OCI-M1 (cell line): Measurements from ENCODE around the gene INPP4B.

Source experiments
- DNase-seq: peaks from one replicate; lab custom pipeline; 2025; lab: John Stamatoyannopoulos, UW

The INPP4B gene

DNA sequence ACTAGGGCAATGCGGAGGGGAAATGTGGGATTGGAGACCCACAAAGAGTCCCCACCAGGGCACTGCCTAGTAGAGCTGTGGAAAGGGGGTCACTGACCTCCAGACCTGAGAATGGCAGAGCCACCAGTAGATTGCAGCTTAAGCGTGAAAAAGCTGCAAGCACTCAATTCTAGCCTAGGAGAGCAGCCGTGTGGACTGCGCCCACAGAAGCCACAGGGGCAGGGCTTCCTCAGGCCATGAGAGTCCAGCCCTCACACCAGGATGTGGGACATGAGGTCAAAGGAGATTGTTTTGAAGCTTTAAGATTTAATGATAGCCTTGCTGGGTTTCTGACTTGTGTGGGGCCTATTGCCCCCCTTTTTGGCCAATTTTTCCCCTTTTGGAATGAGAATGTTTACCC lies 379.0 kb downstream of the INPP4B start:
- no peak for DNase-seq

GRCh38 chr4:142465526-142465925 lies 380.6 kb downstream of the INPP4B start:
- no peak for DNase-seq

- no peak for DNase-seq
These were observed 382.9 kb downstream of the INPP4B start for GRCh38 chr4:142463206-142463605.

GRCh38 chr4:142452161-142452855 lies 393.8 kb downstream of the INPP4B start:
- no peak for DNase-seq

- DNase-seq, result no peak
These were observed 396.2 kb downstream of the INPP4B start for GRCh38 chr4:142449771-142450373.

DNA sequence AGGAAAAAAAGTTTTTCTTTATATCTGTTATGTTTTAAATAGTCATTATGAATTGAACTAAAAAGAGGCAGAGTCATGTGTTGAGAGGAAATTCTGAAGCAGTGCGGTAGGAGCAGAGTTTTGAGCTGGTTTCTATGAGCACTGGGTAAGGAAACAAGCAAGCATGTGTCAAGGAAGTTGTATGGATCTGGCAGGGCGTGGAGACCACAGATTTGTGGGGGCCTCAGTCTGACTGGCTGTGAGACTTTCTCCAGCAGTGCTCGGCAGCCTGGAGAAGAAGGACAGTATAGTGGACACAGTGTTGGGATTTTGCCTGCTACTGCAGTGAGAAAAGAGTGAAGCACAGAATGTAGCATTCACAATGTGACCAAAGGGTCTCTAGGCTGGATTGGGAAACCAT lies 399.1 kb downstream of the INPP4B start:
- DNase-seq, result no peak

GRCh38 chr4:142443469-142443868 lies 402.6 kb downstream of the INPP4B start:
- DNase-seq, result no peak

DNA sequence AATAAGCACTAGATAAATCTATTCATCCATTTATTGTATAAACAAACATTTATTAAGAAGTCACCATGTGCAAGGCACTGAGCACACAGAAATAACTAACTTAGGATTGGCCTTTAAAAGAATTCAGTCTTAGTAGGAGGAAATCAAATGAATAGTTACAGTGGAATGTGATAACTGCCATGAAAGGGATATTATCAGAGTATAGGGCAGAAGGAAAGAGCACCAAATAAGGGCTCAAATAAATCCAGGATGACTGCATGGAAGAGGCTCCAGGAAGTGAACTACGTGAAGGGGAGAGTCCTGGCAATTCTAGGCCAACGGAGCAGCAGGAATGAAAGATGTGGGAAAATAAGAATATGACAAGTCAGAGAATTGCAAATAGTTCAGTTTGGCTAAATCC lies 406.0 kb downstream of the INPP4B start:
- no peak for DNase-seq

GRCh38 chr4:142435599-142436235 lies 410.4 kb downstream of the INPP4B start:
- no peak for DNase-seq

DNA sequence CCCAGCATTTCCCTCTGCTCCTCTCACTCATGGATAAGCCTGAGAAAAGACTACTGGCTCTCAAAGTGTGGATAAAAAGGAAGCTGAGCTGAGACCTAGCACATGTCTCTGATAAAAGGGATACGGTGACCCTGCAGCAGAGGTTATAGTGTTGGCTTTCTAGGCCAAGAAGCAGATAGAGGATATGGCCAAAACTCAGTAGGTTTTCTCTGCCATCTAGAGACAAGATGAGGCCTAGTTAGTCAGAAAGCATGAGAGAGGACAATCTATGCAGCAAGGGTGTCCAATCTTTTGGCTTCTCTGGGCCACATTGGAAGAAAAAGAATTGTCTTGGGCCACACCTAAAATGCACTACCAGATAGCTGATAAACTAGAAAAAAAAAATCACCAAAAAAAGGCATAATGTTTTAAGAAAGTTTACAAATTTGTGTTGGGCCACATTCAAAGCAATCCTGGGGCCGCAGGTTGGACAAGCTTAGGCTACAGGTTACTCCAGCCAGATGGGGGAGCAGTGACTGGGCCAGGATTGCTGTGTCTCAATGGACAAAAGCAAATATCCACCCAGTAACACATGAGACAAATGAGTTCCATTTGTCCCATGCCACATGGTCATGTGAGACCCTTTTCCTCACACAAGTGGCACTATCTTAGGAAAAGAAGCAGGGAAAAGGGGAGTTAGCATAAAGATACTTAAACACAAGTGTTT lies 411.4 kb downstream of the INPP4B start:
- peak; percentile 48 for DNase-seq

DNA sequence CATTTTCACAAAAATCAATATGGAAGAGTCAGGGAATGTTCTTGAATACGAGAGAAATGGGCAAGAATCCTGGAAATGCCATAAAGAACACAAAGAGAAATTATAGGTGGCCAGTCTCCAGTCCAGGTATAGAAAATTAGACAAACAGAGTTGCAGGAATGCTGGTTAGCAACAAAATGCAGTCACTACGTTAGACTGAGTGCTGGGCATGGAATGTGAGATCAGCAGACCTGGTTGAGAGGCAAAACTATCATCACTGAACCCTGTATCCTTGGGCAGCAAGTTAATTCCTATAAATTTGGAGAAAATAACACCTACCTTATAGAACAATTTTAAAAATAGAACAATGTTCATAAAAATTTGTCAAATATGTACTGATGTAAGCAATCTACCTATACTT lies 417.4 kb downstream of the INPP4B start:
- DNase-seq, result no peak

GRCh38 chr4:142427456-142427855 lies 418.6 kb downstream of the INPP4B start:
- no peak for DNase-seq

- no peak for DNase-seq
These were observed 422.2 kb downstream of the INPP4B start for GRCh38 chr4:142423861-142424260.

DNA sequence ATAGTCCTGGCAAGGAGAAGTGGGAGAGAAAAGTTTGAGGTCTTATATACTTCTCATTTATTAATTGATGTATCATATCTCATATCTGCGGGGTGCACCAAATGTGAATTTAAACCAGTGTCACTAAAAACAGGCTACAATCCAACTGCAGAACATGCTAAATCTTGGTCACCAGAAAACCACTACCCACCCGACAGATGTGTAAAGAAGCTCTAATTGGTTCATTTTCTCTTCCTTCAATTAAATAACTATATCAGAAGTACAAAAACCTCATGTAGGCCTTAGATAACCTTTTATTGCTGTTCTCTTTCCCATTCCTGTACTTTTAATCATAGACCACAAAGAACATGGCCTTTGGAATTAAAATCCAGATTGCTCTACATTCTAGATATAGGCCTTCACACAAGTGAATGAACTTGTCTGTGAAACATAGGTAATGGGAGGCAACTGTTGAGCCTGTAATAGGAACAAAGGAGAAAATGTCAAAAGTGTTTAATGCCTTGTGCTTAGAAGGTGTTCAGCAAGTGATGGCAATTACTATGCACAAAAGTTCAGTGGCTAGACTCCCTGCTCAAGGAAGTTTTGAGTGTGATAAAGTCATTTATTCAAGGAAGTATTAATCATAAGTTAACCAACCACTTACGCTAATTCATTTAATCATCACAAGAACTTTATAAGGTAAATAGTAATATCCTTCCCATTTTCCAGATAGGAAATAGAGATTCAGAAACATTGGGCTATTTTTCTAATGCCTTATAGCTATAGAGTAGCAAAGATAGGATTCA lies 425.6 kb downstream of the INPP4B start:
- peak; percentile 27 for DNase-seq

DNA sequence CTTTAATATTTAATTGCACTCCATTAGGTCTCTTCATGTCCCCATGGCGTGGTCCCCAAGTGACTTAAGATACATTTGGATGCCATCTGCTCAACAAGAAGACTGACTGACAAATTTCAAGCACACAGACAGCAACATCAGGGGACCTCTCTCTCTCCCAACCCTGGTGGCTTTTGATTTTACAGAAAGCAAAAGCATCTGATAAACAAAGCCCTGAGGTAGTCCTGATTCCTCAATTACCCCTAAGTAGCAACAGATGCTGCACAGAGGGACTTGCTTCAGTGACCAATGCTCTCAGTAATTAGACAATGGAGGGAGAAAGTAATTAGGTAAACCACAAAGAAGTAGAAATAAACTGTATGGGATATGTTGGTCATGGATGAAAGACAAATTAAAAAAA lies 426.4 kb downstream of the INPP4B start:
- DNase-seq, result no peak

- DNase-seq, result no peak
These were observed 427.4 kb downstream of the INPP4B start for GRCh38 chr4:142418697-142419096.

- DNase-seq, result peak; percentile 61
These were observed 429.3 kb downstream of the INPP4B start for GRCh38 chr4:142416711-142417275.

DNA sequence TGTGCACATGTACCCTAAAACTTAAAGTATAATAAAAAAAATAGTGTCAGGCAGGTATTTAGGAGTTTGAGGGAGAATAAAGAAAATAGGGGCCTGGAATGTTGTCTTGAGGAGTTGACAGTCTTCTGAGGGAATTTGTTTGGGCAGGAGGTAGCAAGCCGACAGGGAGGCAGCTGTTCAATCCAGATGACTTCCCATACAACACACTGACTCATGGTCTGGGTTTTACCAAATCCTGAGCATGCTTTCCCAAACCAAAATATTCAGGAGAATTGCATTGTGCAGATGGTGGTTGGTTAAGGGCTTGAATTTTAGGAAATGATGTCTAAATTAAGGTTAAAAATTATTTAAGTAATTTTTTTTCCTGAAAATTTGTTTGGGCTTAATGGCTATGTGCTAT lies 430.0 kb downstream of the INPP4B start:
- DNase-seq, result no peak

- no peak for DNase-seq
These were observed 431.6 kb downstream of the INPP4B start for GRCh38 chr4:142414366-142414990.

DNA sequence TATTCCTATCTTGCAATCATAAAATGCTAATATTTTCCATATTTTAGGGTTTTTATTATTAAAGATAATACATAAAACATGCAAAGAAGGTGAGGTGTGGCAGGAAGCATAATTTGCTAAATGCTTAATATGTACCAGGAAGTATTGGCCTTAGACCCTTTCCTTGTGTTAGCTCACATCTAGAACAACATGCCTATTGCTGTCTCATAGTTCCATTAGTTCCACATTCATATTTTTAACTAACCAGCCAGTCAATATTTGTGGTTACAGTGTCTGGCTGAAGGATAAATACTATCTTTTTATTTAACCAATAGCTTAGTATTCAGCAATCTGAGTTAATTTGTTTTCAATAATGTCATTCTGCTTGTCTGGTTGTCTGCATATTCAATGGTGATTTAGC lies 432.6 kb downstream of the INPP4B start:
- no peak for DNase-seq

DNA sequence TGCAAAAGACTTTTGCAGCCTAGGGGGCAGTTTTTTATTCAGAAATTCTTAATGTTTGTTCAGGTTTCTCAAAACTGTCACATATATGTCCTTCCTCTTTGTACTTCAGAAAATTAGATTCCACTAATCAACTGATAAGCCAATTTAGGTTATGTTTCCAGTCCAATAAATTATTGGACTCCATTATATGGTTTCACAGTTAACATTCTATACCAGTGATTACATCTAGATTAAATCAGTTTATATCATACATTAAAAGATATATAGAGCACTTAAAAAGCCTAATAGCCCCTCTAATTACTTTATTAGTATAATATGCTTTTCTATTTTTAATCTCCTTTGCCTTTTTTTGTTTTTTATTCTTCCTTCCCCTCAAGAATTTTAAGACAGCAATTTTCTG lies 434.1 kb downstream of the INPP4B start:
- no peak for DNase-seq
